Lung (tissue), 12 donors: ENCODE results near the gene SZT2. TPM values are rescaled to one million over a fixed set of nuclear protein-coding genes. Genes with fewer than 3 reads are reported as not detected.

Experiments
- ATAC-seq: fragments of 200-7000 bp; cut with Tn5 transposase; one replicate; pipeline ENCODE4 v1.9.1; 2020; ENCODE audit warnings: moderate number of reproducible peaks; ENCODE audit not compliant: insufficient read depth, low FRiP score
- DNase-seq, 3 donors: peaks; one replicate each; pipeline ENCODE4 v3.0.0-alpha.2; 2013 to 2017
- H3K27ac ChIP-seq, 2 donors: one replicate each; pipeline ENCODE4 v1.5.1; 2013; ENCODE audit warnings: mild to moderate bottlenecking in 2 of 2, moderate library complexity in 2 of 2, control low read depth in 1 of 2, inconsistent platforms in 1 of 2, low read depth in 1 of 2, low read length in 1 of 2
- H3K27me3 ChIP-seq, 3 donors: one replicate each; pipeline ENCODE4 v1.5.1; 2013; ENCODE audit warnings: low read length in 2 of 3; ENCODE audit not compliant: control insufficient read depth in 3 of 3, insufficient read depth in 3 of 3
- H3K36me3 ChIP-seq, 4 donors: one replicate each; pipeline ENCODE4 v1.5.1; 2013; ENCODE audit warnings: low read length in 4 of 4, mild to moderate bottlenecking in 1 of 4, moderate library complexity in 1 of 4; ENCODE audit not compliant: control insufficient read depth in 4 of 4, insufficient read depth in 4 of 4
- H3K4me1 ChIP-seq, 5 donors: one replicate each; pipeline ENCODE4 v1.5.1; 2013; ENCODE audit warnings: low read length in 5 of 5, mild to moderate bottlenecking in 2 of 5, moderate library complexity in 1 of 5; ENCODE audit not compliant: control insufficient read depth in 5 of 5, insufficient read depth in 5 of 5
- H3K4me3 ChIP-seq: one replicate; pipeline ENCODE4 v1.5.1; 2013; ENCODE audit warnings: mild to moderate bottlenecking, control low read depth, moderate library complexity
- H3K9ac ChIP-seq, 2 donors: one replicate each; pipeline ENCODE4 v1.5.1; 2013; ENCODE audit warnings: low read length in 2 of 2, control low read depth in 1 of 2; ENCODE audit not compliant: insufficient read depth in 1 of 2
- H3K9me3 ChIP-seq, 4 donors: one replicate each; pipeline ENCODE4 v1.5.1; 2013; ENCODE audit warnings: low read length in 3 of 4, mild to moderate bottlenecking in 1 of 4, moderate library complexity in 1 of 4; ENCODE audit not compliant: control insufficient read depth in 4 of 4, insufficient read depth in 3 of 4
- WGBS, 2 donors: extraction: QIAGEN DNeasy Blood & Tissue Kit; methylation state at CpG; one replicate each; pipeline ENCODE4 v1.1.7; 2013; 5-methylcytosine and 5-hydroxymethylcytosine counted together
- polyA plus RNA-seq, 2 donors: library from polyadenylated mRNA; stranded (reverse); fragments of 200-250 nt; gene quantifications; one replicate each; pipeline ENCODE4 v1.2.1, GENCODE V29; 2013
- total RNA-seq, 2 donors: library from RNA; depleted of rRNA in 1 of 2; stranded (reverse); fragments of >200 nt in 1 of 2; gene quantifications; one replicate each; pipeline ENCODE4 v1.2.1, GENCODE V29; 2014 to 2021
- TF ChIP-seq, protein P1 (sequence below): IDR thresholded peaks from 2 replicates; pipeline ENCODE4 v1.5.1; 2012; ENCODE audit warnings: mild to moderate bottlenecking; ENCODE audit errors: control extremely low read depth, extremely low read depth
- donor health status: control.
- donor health status: control.
- donor health status: Bipolar disorder and iron deficiency.
- donor health status: healthy.
- donor health status: DM: yes; HTN: yes; CAD: no.

SZT2 gene
- total and polyA plus RNA-seq, 4 donors, result 15.2 to 71.5 (median 40.2) TPM

DNA sequence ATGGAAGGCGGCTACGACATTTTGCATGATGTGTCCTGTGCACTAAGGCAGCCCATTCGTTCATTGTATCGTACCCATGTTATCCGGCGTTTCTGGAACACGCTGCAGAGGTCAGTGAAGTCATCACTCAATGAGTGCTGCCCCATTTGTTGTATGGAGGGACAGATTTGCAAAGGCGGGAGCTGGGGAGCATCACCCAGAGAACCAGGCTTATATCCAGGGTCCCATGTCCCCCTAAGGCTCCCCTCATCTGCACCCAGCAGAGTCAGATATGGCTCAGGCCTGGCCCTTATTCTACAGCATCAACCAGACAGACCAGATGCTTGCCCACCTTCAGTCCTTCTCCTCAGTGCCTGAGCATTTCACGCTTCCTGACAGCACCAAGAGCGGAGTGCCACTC is 31.2 kb downstream of the SZT2 start:
- Histone ChIP-seq H3K4me1 (no peaks in the 10 kb centered on the region), H3K9ac (no peak overlapping the region), H3K4me3 (no peak overlapping the region), H3K27me3 (no peaks in the 10 kb centered on the region), H3K36me3 (peaks cover 36 to 77% (median 54%) of the 10 kb centered on the region in 4 donors), H3K9me3 (peaks cover 0 to 1% (median 0%) of the 10 kb centered on the region in 4 donors), H3K27ac (no peak overlapping the region)
- DNase-seq (no peak), ATAC-seq (no peak)
- TF ChIP-seq, protein P1, sequence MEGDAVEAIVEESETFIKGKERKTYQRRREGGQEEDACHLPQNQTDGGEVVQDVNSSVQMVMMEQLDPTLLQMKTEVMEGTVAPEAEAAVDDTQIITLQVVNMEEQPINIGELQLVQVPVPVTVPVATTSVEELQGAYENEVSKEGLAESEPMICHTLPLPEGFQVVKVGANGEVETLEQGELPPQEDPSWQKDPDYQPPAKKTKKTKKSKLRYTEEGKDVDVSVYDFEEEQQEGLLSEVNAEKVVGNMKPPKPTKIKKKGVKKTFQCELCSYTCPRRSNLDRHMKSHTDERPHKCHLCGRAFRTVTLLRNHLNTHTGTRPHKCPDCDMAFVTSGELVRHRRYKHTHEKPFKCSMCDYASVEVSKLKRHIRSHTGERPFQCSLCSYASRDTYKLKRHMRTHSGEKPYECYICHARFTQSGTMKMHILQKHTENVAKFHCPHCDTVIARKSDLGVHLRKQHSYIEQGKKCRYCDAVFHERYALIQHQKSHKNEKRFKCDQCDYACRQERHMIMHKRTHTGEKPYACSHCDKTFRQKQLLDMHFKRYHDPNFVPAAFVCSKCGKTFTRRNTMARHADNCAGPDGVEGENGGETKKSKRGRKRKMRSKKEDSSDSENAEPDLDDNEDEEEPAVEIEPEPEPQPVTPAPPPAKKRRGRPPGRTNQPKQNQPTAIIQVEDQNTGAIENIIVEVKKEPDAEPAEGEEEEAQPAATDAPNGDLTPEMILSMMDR, result no peak
- WGBS, 2 donors, result 96 to 97% methylated on average over 10 of the region's 10 CpGs

DNA sequence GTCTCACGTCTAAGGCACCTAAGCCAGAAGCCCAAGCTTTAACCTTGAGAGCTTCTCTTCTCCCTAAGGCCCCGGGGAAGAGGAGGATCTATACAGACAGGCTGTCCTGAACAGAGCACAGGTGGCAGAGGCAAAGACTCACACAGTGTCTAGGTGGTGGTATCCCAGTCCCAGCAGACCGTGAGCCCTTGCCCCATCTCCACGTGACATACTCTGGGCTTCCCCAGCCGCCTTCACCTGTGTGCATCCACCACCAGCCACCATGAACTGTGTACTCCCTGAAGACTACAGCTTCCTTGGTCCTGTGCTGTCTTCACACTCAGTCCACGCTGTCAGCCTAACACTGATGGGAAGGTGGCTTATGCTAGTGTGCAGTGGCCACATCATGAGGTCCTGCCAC is 31.7 kb downstream of the SZT2 start:
- Histone ChIP-seq H3K27me3 (no peaks in the 10 kb centered on the region), H3K9me3 (peaks cover 0 to 1% (median 0%) of the 10 kb centered on the region in 4 donors), H3K9ac (no peak overlapping the region), H3K4me3 (no peak overlapping the region), H3K27ac (no peak overlapping the region), H3K36me3 (peaks cover 36 to 79% (median 52%) of the 10 kb centered on the region in 4 donors), H3K4me1 (no peaks in the 10 kb centered on the region)
- TF ChIP-seq, protein P1, result no peak
- ATAC-seq, result no peak
- no peak for DNase-seq
- WGBS, 2 donors, result 94% methylated on average over 6 of the region's 6 CpGs

DNA sequence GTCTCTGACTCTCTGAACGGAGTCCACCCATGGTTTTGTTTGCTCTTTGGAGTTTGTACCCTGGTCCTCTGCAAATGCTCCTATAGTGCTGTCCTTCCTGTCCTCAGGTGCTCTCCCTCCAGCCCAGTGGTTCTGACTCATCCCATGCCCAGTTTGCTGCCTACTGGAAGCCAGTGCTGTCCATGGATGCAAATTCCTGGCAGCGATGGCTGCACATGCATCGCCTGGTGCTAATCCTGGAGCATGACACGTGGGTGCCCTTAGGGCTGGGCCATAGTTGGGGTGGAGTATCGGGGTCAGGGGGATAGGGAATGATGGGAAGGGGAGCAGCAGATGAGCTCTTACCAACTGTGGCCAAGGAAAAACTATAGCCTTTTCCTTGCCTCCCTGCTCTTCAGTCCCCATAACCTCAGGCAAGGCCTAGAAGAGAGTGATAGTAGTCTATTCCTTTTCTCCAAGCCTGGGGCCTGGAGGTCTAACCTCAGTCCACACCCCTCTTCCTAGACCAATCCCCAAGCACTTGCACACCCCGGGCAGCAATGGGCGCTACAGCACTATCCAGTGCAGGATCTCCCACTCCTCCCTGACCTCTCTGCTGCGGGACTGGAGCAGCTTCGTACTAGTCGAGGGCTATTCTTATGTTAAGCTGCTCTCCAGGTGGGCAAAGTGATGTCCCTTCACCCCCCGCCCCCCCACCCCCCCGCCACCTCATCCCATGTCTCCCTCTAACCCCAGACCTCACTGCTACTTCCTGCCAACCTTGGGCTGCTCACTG is 32.5 kb downstream of the SZT2 start:
- H3K36me3 ChIP-seq, result peaks cover 35 to 80% (median 52%) of the 10 kb centered on the region in 4 donors

More for the DNA sequence above, 32.5 kb downstream of the SZT2 start:
- DNase-seq (no peak), ATAC-seq (no peak)
- H3K9me3 ChIP-seq, result peaks cover 0 to 1% (median 0%) of the 10 kb centered on the region in 4 donors
- WGBS, 2 donors, result 95% methylated on average over 12 of the region's 12 CpGs
- H3K9ac ChIP-seq, result no peak overlapping the region
- no peak overlapping the region for H3K27ac ChIP-seq
- TF ChIP-seq, protein P1, result no peak
- no peak overlapping the region for H3K4me3 ChIP-seq
- no peaks in the 10 kb centered on the region for H3K4me1 ChIP-seq
- H3K27me3 ChIP-seq, result no peaks in the 10 kb centered on the region
